Endothelial cell of umbilical vein (primary cell): Measurements from ENCODE around the gene TSPEAR. TPM values are rescaled to one million over a fixed set of nuclear protein-coding genes. Genes with fewer than 3 reads are reported as not detected.

Experiments
- BruUV-seq: library from RNA; stranded (reverse); fragments of 400-500 nt; replicated peaks from 2 replicates; lab custom pipeline; 2021; lab: Mats Ljungman, UMichigan
- CTCF ChIA-PET: fragments of 300-600, 350-600 bp; sonication (Branson Sonifier 250); formaldehyde crosslinking; loops from one replicate; lab custom pipeline; 2021; ENCODE audit warnings: antibody characterized with exemption, inconsistent platforms; lab: Charles Lee
- POLR2A ChIA-PET: fragments of 300-600, 350-600 bp; sonication (Branson Sonifier 250); formaldehyde crosslinking; loops from one replicate; lab custom pipeline; 2021; ENCODE audit warnings: antibody characterized with exemption, inconsistent platforms; lab: Charles Lee
- DNase-seq: peaks from one replicate; pipeline ENCODE4 v3.0.0-alpha.2; 2011; ENCODE audit warnings: low read depth, low spot score
- FAIRE-seq: peaks from 2 replicates; lab custom pipeline; 2011; peaks lifted over from hg19 to GRCh38; lab: Jason Lieb, UNC
- H2AFZ ChIP-seq: 2 replicates; pipeline ENCODE4 v1.6.0; 2012; ENCODE audit warnings: low read depth, low read length, control low read depth, inconsistent platforms
- H3K27ac ChIP-seq: 2 replicates; pipeline ENCODE4 v1.5.1; 2011; ENCODE audit warnings: low read depth, mild to moderate bottlenecking, control low read depth, low read length, moderate library complexity; ENCODE audit not compliant: insufficient read depth
- H3K27me3 ChIP-seq, 2 experiments: 2 replicates each; pipeline versions ENCODE4 v1.6.0 to v1.6.1; 2011; ENCODE audit warnings: low read length in 2 of 2, mixed read lengths in 1 of 2; ENCODE audit not compliant: control insufficient read depth in 2 of 2, insufficient read depth in 2 of 2
- H3K36me3 ChIP-seq, 2 experiments: 2 replicates in 1 of 2; 3 replicates in 1 of 2; pipeline ENCODE4 v1.5.1; 2011; ENCODE audit warnings: low read length in 2 of 2, mild to moderate bottlenecking in 1 of 2, moderate library complexity in 1 of 2; ENCODE audit not compliant: control insufficient read depth in 2 of 2, insufficient read depth in 2 of 2; ENCODE audit errors: extremely low read depth in 1 of 2
- H3K4me1 ChIP-seq: 3 replicates; pipeline ENCODE4 v1.5.1; 2011; ENCODE audit warnings: mild to moderate bottlenecking, low read length; ENCODE audit not compliant: control insufficient read depth, insufficient read depth; ENCODE audit errors: extremely low read depth
- H3K4me2 ChIP-seq: 2 replicates; pipeline ENCODE4 v1.6.1; 2011; ENCODE audit warnings: low read length, control low read depth, mixed read lengths; ENCODE audit not compliant: insufficient read depth
- H3K4me3 ChIP-seq, 3 experiments: fragments of 200-600 bp in 1 of 3; sonication (generic), shearing (Covaris generic) in 1 of 3; replicated peaks in 1 of 3; 2 replicates each; pipeline ENCODE4 v1.5.1; 2011 to 2016; ENCODE audit warnings: control low read depth in 3 of 3, low read length in 3 of 3, mild to moderate bottlenecking in 2 of 3, inconsistent platforms in 1 of 3, low read depth in 1 of 3, moderate library complexity in 1 of 3; ENCODE audit not compliant: insufficient read depth in 1 of 3
- H3K79me2 ChIP-seq: 2 replicates; pipeline ENCODE4 v1.6.0; 2012; ENCODE audit warnings: low read length, inconsistent platforms; ENCODE audit not compliant: control insufficient read depth, insufficient read depth
- H3K9ac ChIP-seq: replicated peaks from 2 replicates; pipeline ENCODE3; 2011; ENCODE audit warnings: low read length, control low read depth; ENCODE audit not compliant: insufficient read depth; ENCODE audit errors: extremely low read depth
- H3K9me1 ChIP-seq: replicated peaks from 3 replicates; pipeline ENCODE4 v1.6.0; 2011; ENCODE audit warnings: mild to moderate bottlenecking, low read length; ENCODE audit not compliant: control insufficient read depth, insufficient read depth; ENCODE audit errors: extremely low read depth
- H3K9me3 ChIP-seq: replicated peaks from 2 replicates; pipeline ENCODE4 v1.5.1; 2012; ENCODE audit warnings: low read length, inconsistent platforms; ENCODE audit not compliant: control insufficient read depth, insufficient read depth
- H4K20me1 ChIP-seq: replicated peaks from 2 replicates; pipeline ENCODE3; 2011; ENCODE audit warnings: mild to moderate bottlenecking, low read length; ENCODE audit not compliant: control insufficient read depth, insufficient read depth; ENCODE audit errors: extremely low read depth
- CTCF ChIP-seq, 2 donors: IDR thresholded peaks; 1 replicate in 1 of 2; 2 replicates in 1 of 2; pipeline ENCODE4 v1.5.1; 2011; ENCODE audit warnings: low read length in 2 of 2, mild to moderate bottlenecking in 2 of 2, moderate library complexity in 2 of 2, control low read depth in 1 of 2, inconsistent platforms in 1 of 2, low read depth in 1 of 2; ENCODE audit not compliant: insufficient read depth in 1 of 2; ENCODE audit errors: extremely low read depth in 1 of 2
- EZH2 ChIP-seq: IDR thresholded peaks from 2 replicates; pipeline ENCODE4 v1.6.1; 2012; ENCODE audit warnings: borderline replicate concordance, low read depth, mild to moderate bottlenecking, moderate library complexity, low read length, inconsistent platforms; ENCODE audit not compliant: severe bottlenecking
- FOS ChIP-seq: IDR thresholded peaks from 2 replicates; pipeline ENCODE4 v1.6.1; 2011; ENCODE audit warnings: mild to moderate bottlenecking, low read length, moderate library complexity, borderline replicate concordance; ENCODE audit not compliant: insufficient read depth
- GATA2 ChIP-seq: IDR thresholded peaks from 2 replicates; pipeline ENCODE4 v1.7.0; 2011; ENCODE audit warnings: low read depth, mild to moderate bottlenecking, moderate library complexity, mixed read lengths, low read length; ENCODE audit not compliant: insufficient read length, insufficient read depth
- JUN ChIP-seq: IDR thresholded peaks from 2 replicates; pipeline ENCODE4 v1.6.1; 2011; ENCODE audit warnings: borderline replicate concordance, low read depth; ENCODE audit not compliant: insufficient read length, insufficient read depth
- MYC ChIP-seq: IDR thresholded peaks from one replicate; pipeline ENCODE4 v1.6.1; 2011; ENCODE audit warnings: mild to moderate bottlenecking, low read depth, low read length
- POLR2A ChIP-seq: IDR thresholded peaks from 2 replicates; pipeline ENCODE4 v1.6.1; 2012; ENCODE audit warnings: low read depth, mild to moderate bottlenecking, control low read depth, low read length
- POLR2AphosphoS5 ChIP-seq: IDR thresholded peaks from 2 replicates; pipeline ENCODE4 v1.6.1; 2012; ENCODE audit warnings: low read depth, mild to moderate bottlenecking, control low read depth, low read length, moderate library complexity; ENCODE audit not compliant: insufficient read depth
- dilution Hi-C: fragments of 300-500 bp; cut with MboI; formaldehyde crosslinking; loops from one replicate; pipeline ENCODE4 v1.15.0; 2019; ENCODE audit warnings: low sequenced_read_pairs; ENCODE audit not compliant: extremely low pct_ligation_motif_present
- intact Hi-C: fragments of 100-400 bp; cut with micrococcal nuclease; formaldehyde crosslinking; loops from one replicate; pipeline ENCODE4 v1.10.0; 2022
- polyA plus RNA-seq, 4 experiments: library from polyadenylated mRNA; depleted of rRNA in 3 of 4; stranded (reverse) in 3 of 4; unstranded in 1 of 4; fragments of >200 nt; gene quantifications; 2 replicates each; pipeline versions ENCODE4 v1.2.1 to v1.2.3, GENCODE V29; 2011 to 2012; ENCODE audit warnings: missing spikeins in 1 of 4
- total RNA-seq: library from RNA; stranded (reverse); gene quantifications from 2 replicates; pipeline ENCODE4 v1.2.3, GENCODE V29; 2021
- TF ChIP-seq, protein P1 (sequence below): IDR thresholded peaks from 2 replicates; pipeline ENCODE4 v1.6.1; 2011; ENCODE audit not compliant: insufficient read depth, insufficient read length

Gene TSPEAR
- total and polyA plus RNA-seq, 2 donors (not counting 3 experiments of a cell fraction or from before 2014, with no cell fraction given), result 0.01 TPM; not detected in 1

DNA sequence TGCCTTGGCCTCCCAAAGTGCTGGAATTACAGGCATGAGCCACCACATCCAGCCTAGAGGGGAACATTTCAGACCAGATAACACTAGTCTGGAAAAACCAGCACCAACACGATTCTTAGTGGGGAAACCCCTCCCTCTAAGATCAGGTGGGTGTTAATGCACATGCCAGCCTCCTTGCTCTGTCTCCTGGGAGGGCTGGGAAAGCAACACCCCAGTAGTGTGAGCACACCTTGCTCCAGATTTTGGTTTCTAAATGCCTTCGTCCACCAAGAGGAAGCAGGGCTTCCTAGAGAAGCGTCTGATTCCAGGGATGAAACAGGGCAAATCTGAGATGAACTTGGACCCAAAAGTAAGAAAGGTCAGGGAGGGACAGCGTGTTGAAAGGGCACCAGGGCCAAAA is 140.1 kb downstream of the TSPEAR start:
- no TSS peak for BruUV-seq
- DNase-seq (no peak), FAIRE-seq (no peak)
- Histone ChIP-seq H3K4me2 (no peak overlapping the region), H3K27me3 (no peaks in the 10 kb centered on the region), H3K36me3 (no peaks in the 10 kb centered on the region), H4K20me1 (no peaks in the 10 kb centered on the region), H3K4me3 (no peak overlapping the region), H3K79me2 (no peaks in the 10 kb centered on the region), H3K9me3 (no peaks in the 10 kb centered on the region), H3K27ac (no peak overlapping the region), H3K9ac (no peak overlapping the region), H2AFZ (no peak overlapping the region), H3K4me1 (no peaks in the 10 kb centered on the region), H3K9me1 (no peaks in the 10 kb centered on the region)
- ChIA-PET POLR2A (no interaction called here), CTCF (no interaction called here)
- dilution Hi-C loops, result no loop called here
- intact Hi-C loops, result no loop called here
- TF ChIP-seq, protein P1, sequence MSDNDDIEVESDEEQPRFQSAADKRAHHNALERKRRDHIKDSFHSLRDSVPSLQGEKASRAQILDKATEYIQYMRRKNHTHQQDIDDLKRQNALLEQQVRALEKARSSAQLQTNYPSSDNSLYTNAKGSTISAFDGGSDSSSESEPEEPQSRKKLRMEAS, result no peak
- TF ChIP-seq POLR2A (no peak), EZH2 (no peak), POLR2AphosphoS5 (no peak), JUN (no peak), MYC (no peak), GATA2 (no peak), CTCF (IDR thresholded peaks at IDR 0.05; ENCODE audit: extremely low read depth in 1 of 2, insufficient read depth in 1 of 2, low read depth in 1 of 2, low read length in 2 of 2) (no peak), FOS (no peak)
